HG03520 (cell line): ENCODE data around the gene CA14.
"Not testable (repeated sequence)": the region's sequence is repeated elsewhere in the genome, so short reads cannot be mapped to it uniquely, and the experiment has no call there.

Experiments
- ATAC-seq: cut with Tn5 transposase; IDR thresholded peaks from one replicate; pipeline ENCODE4 v1.9.1; 2021; ENCODE audit warnings: mild to moderate bottlenecking, moderate library complexity; ENCODE audit not compliant: unreplicated experiment

Gene CA14

DNA sequence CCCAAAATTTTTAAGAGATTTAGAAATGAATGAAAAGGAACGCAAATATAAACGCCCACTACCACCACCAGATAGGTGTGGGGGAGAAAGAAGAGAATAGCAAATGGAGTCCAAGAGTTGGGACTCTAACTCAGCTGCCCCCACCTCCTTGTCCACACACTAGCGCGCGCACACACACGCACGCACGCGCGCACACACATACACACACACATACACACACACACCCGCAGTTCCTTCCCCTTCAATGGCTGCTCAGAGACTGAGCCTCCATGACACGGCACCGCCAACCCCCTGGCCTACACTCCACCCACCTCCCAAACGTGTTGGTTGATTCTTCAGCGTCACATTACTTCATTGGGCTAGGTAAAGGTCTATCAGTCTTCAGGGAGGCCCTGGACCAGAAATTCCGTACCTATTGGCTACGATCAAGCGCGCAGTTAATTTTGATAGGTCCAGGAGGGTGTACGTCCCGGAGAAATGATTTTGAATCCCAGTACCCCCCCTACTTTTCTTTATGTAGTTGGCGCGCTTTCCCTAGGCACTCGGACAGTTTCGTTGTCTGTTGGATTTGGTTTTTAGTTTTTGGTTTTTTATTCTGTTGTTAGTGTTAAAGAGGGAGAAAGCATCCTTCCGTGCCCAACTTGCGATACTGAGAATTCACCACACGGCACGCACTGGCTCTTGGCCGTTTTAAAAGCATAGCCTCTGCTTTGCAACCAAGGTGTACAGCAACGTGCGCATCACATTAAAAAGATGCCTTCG, 21.5 kb upstream of the CA14 start, which contains the start of gene ANP32E:
Gene ANP32E (minus strand): TSS at position 261 of the 762 bp plus-strand sequence. CDS start 326 bp downstream, outside the sequence.
- ATAC-seq, result peak; percentile 79

- ATAC-seq, result no peak
These were observed 20.9 kb upstream of the CA14 start for GRCh38 chr1:150236614-150237100.

DNA sequence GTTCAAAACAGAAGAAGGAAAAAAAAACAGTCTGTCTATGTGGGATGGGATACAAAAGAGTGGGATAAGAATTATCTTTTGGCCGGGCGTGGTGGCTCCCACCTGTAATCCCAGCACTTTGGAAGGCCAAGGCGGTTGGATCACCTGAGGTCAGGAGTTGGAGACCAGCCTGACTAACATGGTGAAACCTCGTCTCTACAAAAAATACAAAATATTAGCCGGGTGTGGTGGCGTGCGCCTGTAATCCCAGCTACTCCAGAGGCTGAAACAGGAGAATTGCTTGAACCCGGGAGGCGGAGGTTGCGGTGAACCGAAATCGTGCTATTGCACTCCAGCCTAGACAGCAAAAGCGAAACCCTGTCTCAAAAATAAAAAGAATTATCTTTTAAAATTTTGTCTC, 20.4 kb upstream of the CA14 start:
- not testable (repeated sequence) for ATAC-seq

GRCh38 chr1:150237746-150238145, 19.8 kb upstream of the CA14 start:
- no peak for ATAC-seq

- no peak for ATAC-seq
These were observed 14.6 kb upstream of the CA14 start for GRCh38 chr1:150243003-150243402.

GRCh38 chr1:150249936-150250335, 7.6 kb upstream of the CA14 start:
- ATAC-seq, result no peak

GRCh38 chr1:150256198-150256553, 1.4 kb upstream of the CA14 start:
- ATAC-seq, result no peak

GRCh38 chr1:150256554-150257341, 826 bp upstream of the CA14 start:
- ATAC-seq, result no peak

GRCh38 chr1:150259217-150259616, 1.6 kb downstream of the CA14 start:
- no peak for ATAC-seq

DNA sequence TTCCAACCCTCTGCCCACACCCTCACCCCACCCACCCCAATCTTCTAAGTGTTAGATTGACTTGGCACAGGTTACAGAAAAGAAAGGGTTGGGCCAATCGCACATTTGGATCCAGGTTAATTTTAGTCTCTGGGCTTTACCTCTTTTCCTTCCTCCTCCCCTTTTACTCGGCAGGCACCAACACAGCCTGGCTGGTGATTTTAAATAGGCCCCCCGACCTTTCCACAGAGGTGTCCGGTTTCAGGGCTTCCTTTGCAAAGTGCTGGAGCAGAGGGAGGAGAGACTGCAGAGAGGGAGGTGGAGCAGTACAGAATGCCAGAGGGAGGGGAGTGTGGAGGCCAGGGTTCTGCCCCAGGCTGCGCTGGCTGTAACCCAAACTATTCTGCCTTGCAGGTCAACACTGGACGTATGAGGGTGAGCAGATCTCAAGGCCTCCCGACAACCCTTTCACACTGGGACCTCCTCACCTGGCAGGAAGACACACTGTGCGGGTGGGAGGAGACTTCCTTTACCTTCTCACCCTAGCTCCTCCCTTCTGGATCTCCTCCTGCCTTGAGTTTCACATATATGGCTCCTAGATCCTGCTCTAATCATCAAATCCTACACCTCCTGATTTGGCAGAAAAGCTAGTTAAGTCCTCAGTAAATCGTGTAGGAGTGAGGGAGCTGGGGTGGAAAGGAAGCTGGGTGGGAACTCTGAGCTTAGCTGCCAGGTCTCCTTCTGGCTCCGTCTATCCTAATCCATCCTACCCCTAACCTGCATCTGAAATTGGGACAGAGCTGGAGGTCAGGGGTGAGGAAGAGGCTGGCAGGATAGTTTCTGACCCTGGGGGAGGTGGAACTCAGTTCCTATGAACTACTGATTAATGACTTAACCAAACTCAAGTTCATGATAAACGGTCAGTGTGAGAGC, 2.4 kb downstream of the CA14 start:
- ATAC-seq, result no peak

GRCh38 chr1:150261367-150261766, 3.8 kb downstream of the CA14 start:
- no peak for ATAC-seq

- no peak for ATAC-seq
These were observed 5.1 kb downstream of the CA14 start for GRCh38 chr1:150262388-150263320.

DNA sequence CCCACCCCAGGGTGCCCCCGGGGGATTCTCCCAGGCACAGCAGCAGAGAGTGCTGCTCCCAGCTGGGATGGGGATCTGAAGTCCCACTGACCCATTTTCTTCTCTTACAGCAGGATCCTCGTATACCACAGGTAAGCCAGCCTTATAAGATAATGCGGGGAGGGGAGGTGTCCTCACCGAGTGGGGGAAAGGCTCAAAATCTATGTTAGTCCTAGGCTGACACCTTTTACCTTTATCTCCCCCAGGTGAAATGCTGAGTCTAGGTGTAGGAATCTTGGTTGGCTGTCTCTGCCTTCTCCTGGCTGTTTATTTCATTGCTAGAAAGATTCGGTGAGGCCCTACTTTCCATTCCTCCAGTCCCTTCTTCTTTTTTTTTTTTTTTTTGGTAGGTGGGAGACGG, 6.0 kb downstream of the CA14 start:
- no peak for ATAC-seq

GRCh38 chr1:150267896-150268295, 10.3 kb downstream of the CA14 start:
- no peak for ATAC-seq

GRCh38 chr1:150268340-150268704, 10.7 kb downstream of the CA14 start:
- peak; percentile 14 for ATAC-seq

GRCh38 chr1:150268705-150269403, 11.3 kb downstream of the CA14 start, which contains the start of gene APH1A:
Gene APH1A (minus strand): TSS chr1:150269016. CDS start chr1:150268810, 206 bp downstream.
- peak; percentile 74 for ATAC-seq

GRCh38 chr1:150269451-150269850, 11.9 kb downstream of the CA14 start:
- ATAC-seq, result no peak

DNA sequence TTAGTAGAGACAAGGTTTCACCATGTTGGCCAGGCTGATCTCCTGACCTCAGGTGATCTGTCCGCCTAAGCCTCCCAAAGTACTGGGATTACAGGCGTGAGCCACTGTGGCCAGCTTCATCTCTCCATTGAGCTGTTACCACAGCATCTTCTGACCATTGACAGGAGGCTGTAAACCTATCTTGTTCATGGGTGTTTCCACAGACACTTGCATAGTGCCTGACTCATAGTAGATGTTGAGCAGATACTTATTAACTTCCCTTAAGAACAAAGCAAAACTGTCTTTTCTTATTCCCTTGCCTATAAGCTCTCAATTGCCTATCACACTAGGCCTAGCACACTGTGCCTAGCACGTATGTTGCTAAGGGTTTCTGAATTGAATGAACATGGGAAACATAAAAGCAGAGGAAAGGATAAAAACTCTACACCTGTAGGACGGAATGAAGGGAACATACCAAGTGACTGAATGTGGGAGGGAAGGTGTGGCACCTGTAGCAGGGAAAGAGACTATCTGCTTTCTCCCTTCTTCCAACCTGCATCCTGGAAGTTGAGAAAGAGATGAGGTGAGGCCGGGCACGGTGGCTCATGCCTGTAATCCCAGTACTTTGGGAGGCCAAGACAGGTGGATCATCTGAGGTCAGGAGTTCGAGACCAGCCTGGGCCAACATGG, 13.9 kb downstream of the CA14 start:
- ATAC-seq, result no peak

DNA sequence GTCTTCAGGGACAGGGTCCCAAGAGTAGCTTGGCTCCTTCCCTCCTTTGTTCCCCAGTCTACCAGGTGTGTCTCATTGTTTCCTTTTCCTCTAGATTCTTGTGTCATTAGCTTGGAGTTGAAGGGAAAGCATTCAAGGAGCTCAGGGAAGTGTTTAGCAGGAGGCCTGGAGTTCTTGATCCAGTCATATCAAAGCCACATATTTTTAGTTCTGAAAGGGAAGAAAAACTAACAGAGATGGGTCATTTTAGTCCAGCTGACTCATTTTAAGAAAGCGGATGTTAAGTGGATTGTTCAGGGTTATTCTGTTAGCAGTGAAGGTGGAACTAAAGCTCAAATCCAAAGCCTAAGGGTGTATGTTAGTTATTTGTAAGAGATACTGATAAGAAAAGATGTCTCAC, 15.7 kb downstream of the CA14 start:
- no peak for ATAC-seq
